CD14-positive monocyte (primary cell): ENCODE results near the gene TMEM132C. TPM values are rescaled to one million over a fixed set of nuclear protein-coding genes. Genes with fewer than 3 reads are reported as not detected.

ENCODE experiments used
- DNase-seq, 3 donors: peaks; one replicate each; pipeline ENCODE4 v3.0.0-alpha.2; 2011 to 2022
- H2AFZ ChIP-seq: 2 replicates; pipeline ENCODE4 v1.6.0; 2012; ENCODE audit warnings: mild to moderate bottlenecking, low read depth, low read length, inconsistent platforms; ENCODE audit not compliant: insufficient read depth, poor library complexity, severe bottlenecking
- H3K27ac ChIP-seq, 2 donors: 1 replicate in 1 of 2; 2 replicates in 1 of 2; pipeline ENCODE4 v1.5.1; 2012 to 2013; ENCODE audit warnings: low read length in 2 of 2, control low read depth in 1 of 2, inconsistent platforms in 1 of 2, low read depth in 1 of 2, mild to moderate bottlenecking in 1 of 2
- H3K27me3 ChIP-seq, 2 donors: one replicate each; pipeline versions ENCODE4 v1.6.0 to v1.6.1; 2011 to 2013; ENCODE audit warnings: low read length in 2 of 2; ENCODE audit not compliant: control insufficient read depth in 2 of 2, insufficient read depth in 2 of 2
- H3K36me3 ChIP-seq, 2 donors: replicated peaks in 1 of 2; 1 replicate in 1 of 2; 2 replicates in 1 of 2; pipeline versions ENCODE4 v1.5.1 to v1.6.1; 2012 to 2013; ENCODE audit warnings: low read length in 2 of 2, control low read depth in 1 of 2, inconsistent platforms in 1 of 2, mild to moderate bottlenecking in 1 of 2; ENCODE audit not compliant: insufficient read depth in 2 of 2, control insufficient read depth in 1 of 2
- H3K4me1 ChIP-seq, 2 donors: 1 replicate in 1 of 2; 2 replicates in 1 of 2; pipeline versions ENCODE4 v1.5.1 to v1.6.1; 2012 to 2013; ENCODE audit warnings: low read length in 2 of 2, control low read depth in 1 of 2, inconsistent platforms in 1 of 2, mild to moderate bottlenecking in 1 of 2, moderate library complexity in 1 of 2; ENCODE audit not compliant: insufficient read depth in 2 of 2, control insufficient read depth in 1 of 2
- H3K4me2 ChIP-seq: replicated peaks from 2 replicates; pipeline ENCODE3; 2012; ENCODE audit warnings: low read length, moderate library complexity, mild to moderate bottlenecking; ENCODE audit not compliant: poor library complexity, severe bottlenecking; ENCODE audit errors: extremely low read depth
- H3K4me3 ChIP-seq, 3 experiments: fragments of 200-600 bp in 1 of 3; sonication (generic) in 1 of 3; replicated peaks in 1 of 3; 1 replicate in 2 of 3; 2 replicates in 1 of 3; pipeline ENCODE4 v1.5.1; 2011 to 2013; ENCODE audit warnings: low read length in 3 of 3, mild to moderate bottlenecking in 3 of 3, control low read depth in 2 of 3, low read depth in 2 of 3, inconsistent platforms in 1 of 3, moderate library complexity in 1 of 3
- H3K79me2 ChIP-seq: 2 replicates; pipeline ENCODE4 v1.6.0; 2012; ENCODE audit warnings: mild to moderate bottlenecking, control low read depth, inconsistent platforms, low read length, moderate library complexity; ENCODE audit not compliant: insufficient read depth
- H3K9ac ChIP-seq: 2 replicates; pipeline ENCODE4 v1.6.0; 2017; ENCODE audit warnings: low read length, mild to moderate bottlenecking; ENCODE audit not compliant: insufficient read depth, poor library complexity, severe bottlenecking
- H3K9me3 ChIP-seq, 2 donors: replicated peaks in 1 of 2; 1 replicate in 1 of 2; 2 replicates in 1 of 2; pipeline versions ENCODE4 v1.5.1 to v1.6.1; 2012 to 2013; ENCODE audit warnings: low read length in 2 of 2, control low read depth in 1 of 2; ENCODE audit not compliant: control insufficient read depth in 1 of 2, insufficient read depth in 1 of 2
- H4K20me1 ChIP-seq: 2 replicates; pipeline ENCODE4 v1.6.0; 2012; ENCODE audit warnings: mild to moderate bottlenecking, low read length, control low read depth, moderate library complexity; ENCODE audit not compliant: insufficient read depth
- H3K27ac Mint-ChIP-seq, 7 donors: one replicate each; pipeline ENCODE4 v1.8.0; 2020; ENCODE audit warnings: mild to moderate bottlenecking in 7 of 7, mixed read lengths in 7 of 7, moderate library complexity in 6 of 7, inconsistent platforms in 2 of 7
- H3K27me3 Mint-ChIP-seq, 3 donors: one replicate each; pipeline ENCODE4 v1.8.0; 2021 to 2022; ENCODE audit warnings: low read depth in 3 of 3, mild to moderate bottlenecking in 3 of 3, mixed read lengths in 3 of 3, moderate library complexity in 3 of 3, inconsistent platforms in 1 of 3
- H3K36me3 Mint-ChIP-seq, 2 donors: one replicate each; pipeline ENCODE4 v1.8.0; 2020; ENCODE audit warnings: mixed read lengths in 2 of 2, inconsistent platforms in 1 of 2, mild to moderate bottlenecking in 1 of 2
- H3K4me1 Mint-ChIP-seq: one replicate; pipeline ENCODE4 v1.8.0; 2020; ENCODE audit warnings: mild to moderate bottlenecking, mixed read lengths
- H3K4me3 Mint-ChIP-seq, 2 donors: one replicate each; pipeline ENCODE4 v1.8.0; 2020; ENCODE audit warnings: mild to moderate bottlenecking in 2 of 2, mixed read lengths in 2 of 2, moderate library complexity in 1 of 2
- H3K9me3 Mint-ChIP-seq, 7 donors: one replicate each; pipeline ENCODE4 v1.8.0; 2020 to 2022; ENCODE audit warnings: mixed read lengths in 7 of 7, mild to moderate bottlenecking in 6 of 7, moderate library complexity in 6 of 7, inconsistent platforms in 2 of 7
- CTCF ChIP-seq: fragments of 200-600 bp; IDR thresholded peaks from one replicate; pipeline ENCODE4 v1.8.0; 2022; ENCODE audit warnings: antibody characterized with exemption, mild to moderate bottlenecking
- WGBS: methylation state at CpG from one replicate; pipeline ENCODE4 v1.1.5; 2013; ENCODE audit warnings: missing lambda C conversion rate; ENCODE audit not compliant: insufficient coverage; 5-methylcytosine and 5-hydroxymethylcytosine counted together
- intact Hi-C, 2 donors: fragments of 100-400 bp; cut with micrococcal nuclease; formaldehyde crosslinking; loops; one replicate each; pipeline versions ENCODE4 v1.15.0 to v1.15.1; 2023
- polyA plus RNA-seq, 3 donors: library from polyadenylated mRNA; depleted of rRNA in 1 of 3; unstranded in 2 of 3; stranded (reverse) in 1 of 3; fragments of 300-500 nt in 2 of 3; fragments of >200 nt in 1 of 3; fragmentation: Illumina TruSeq in 2 of 3; gene quantifications; 1 replicate in 2 of 3; 2 replicates in 1 of 3; pipeline ENCODE4 v1.2.3, GENCODE V29; 2012 to 2021

Gene TMEM132C
- polyA plus RNA-seq, 3 donors, result not detected

DNA sequence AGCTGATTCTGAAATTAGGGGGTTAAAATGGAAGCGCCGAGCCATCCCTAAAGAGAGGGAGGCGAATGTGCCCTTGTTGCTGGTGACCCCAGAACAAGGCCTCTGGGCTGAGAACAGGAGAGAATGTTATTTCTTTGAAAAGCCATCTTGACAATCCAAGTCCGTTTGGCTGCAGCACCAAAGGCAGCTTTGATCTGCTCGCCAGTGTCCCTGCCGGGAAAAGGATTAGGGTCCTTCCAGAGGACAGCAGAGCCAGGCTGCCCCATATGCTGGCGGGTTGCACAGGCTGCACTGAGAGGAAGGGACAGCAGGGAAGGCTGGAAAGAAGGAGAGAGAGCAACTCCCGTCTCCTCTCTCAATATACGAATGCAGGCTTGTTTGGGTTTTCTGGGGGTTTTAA lies 141.7 kb downstream of the TMEM132C start:
- Histone ChIP-seq H2AFZ (no peak overlapping the region), H3K4me3 (no peak overlapping the region), H3K27me3 (no peaks in the 10 kb centered on the region), H3K4me2 (no peak overlapping the region), H3K9ac (no peak overlapping the region), H3K27ac (no peak overlapping the region), H3K79me2 (no peaks in the 10 kb centered on the region), H3K9me3 (peaks cover 0 to 2% of the 10 kb centered on the region in 2 donors), H3K4me1 (no peaks in the 10 kb centered on the region), H3K36me3 (no peaks in the 10 kb centered on the region), H4K20me1 (no peaks in the 10 kb centered on the region)
- WGBS, result 69% methylated on average over 7 of the region's 9 CpGs
- Mint-ChIP-seq H3K27me3 (peaks cover 0 to 2% (median 0%) of the 10 kb centered on the region in 3 donors), H3K27ac (no peak overlapping the region), H3K4me1 (no peaks in the 10 kb centered on the region), H3K9me3 (peaks cover 0 to 15% (median 4%) of the 10 kb centered on the region in 7 donors), H3K4me3 (no peak overlapping the region), H3K36me3 (no peaks in the 10 kb centered on the region)
- no peak for TF ChIP-seq CTCF
- intact Hi-C loops, result no loop called here
- DNase-seq, result no peak

GRCh38 chr12:128415036-128415560 lies 148.1 kb downstream of the TMEM132C start:
- Mint-ChIP-seq H3K27me3 (no peaks in the 10 kb centered on the region), H3K9me3 (peaks cover 0 to 4% (median 0%) of the 10 kb centered on the region in 7 donors), H3K4me3 (no peak overlapping the region), H3K36me3 (no peaks in the 10 kb centered on the region), H3K27ac (no peak overlapping the region), H3K4me1 (no peaks in the 10 kb centered on the region)
- Histone ChIP-seq H3K9ac (no peak overlapping the region), H3K4me2 (no peak overlapping the region), H3K27ac (no peak overlapping the region), H3K27me3 (no peaks in the 10 kb centered on the region), H3K4me3 (no peak overlapping the region), H2AFZ (no peak overlapping the region), H3K4me1 (no peaks in the 10 kb centered on the region), H3K36me3 (no peaks in the 10 kb centered on the region), H3K9me3 (no peaks in the 10 kb centered on the region), H3K79me2 (no peaks in the 10 kb centered on the region), H4K20me1 (no peaks in the 10 kb centered on the region)
- no peak for TF ChIP-seq CTCF
- DNase-seq, result no peak
- intact Hi-C loops, result no loop called here
- 91% methylated on average over 27 of the region's 27 CpGs for WGBS
